GM23248 (cell line): ENCODE results near the gene VSTM1.

Experiments
- EZH2 ChIP-seq: fragments of 200-600 bp; sonication (generic); IDR thresholded peaks from 2 replicates; pipeline ENCODE4 v1.6.1; 2018; ENCODE audit warnings: antibody characterized with exemption, mild to moderate bottlenecking; ENCODE audit not compliant: insufficient read depth, poor library complexity, severe bottlenecking
- EZH2phosphoT487 ChIP-seq: fragments of 200-600 bp; sonication (generic); IDR thresholded peaks from 2 replicates; pipeline ENCODE4 v1.6.1; 2018; ENCODE audit warnings: antibody characterized with exemption, moderate library complexity, mild to moderate bottlenecking, low read depth; ENCODE audit not compliant: insufficient read depth

- no peak for TF ChIP-seq EZH2
- no peak for TF ChIP-seq EZH2phosphoT487
These were observed 68.9 kb downstream of the VSTM1 start for GRCh38 chr19:53994811-53995210.
